Right lobe of liver (tissue), 6 donors: ENCODE measurements around the gene COL18A1. TPM values are rescaled to one million over a fixed set of nuclear protein-coding genes. Genes with fewer than 3 reads are reported as not detected.

Experiments
- ATAC-seq, 4 donors: fragments of 200-7000 bp; cut with Tn5 transposase; one replicate each; pipeline ENCODE4 v1.9.1; 2020; ENCODE audit warnings: mild to moderate bottlenecking in 4 of 4, moderate library complexity in 4 of 4
- DNase-seq, 3 donors: peaks; one replicate each; pipeline ENCODE4 v3.0.0-alpha.2; 2020
- H3K27ac ChIP-seq, 3 donors: fragments of 200-600 bp; one replicate each; pipeline ENCODE4 v1.8.0; 2022
- H3K27me3 ChIP-seq, 2 donors: fragments of 200-600 bp; one replicate each; pipeline ENCODE4 v1.8.0; 2022
- H3K36me3 ChIP-seq, 4 donors: fragments of 200-600 bp; sonication (generic) in 1 of 4; one replicate each; pipeline versions ENCODE4 v1.5.1 to v1.8.0; 2017 to 2022; ENCODE audit warnings: control low read depth in 1 of 4
- H3K4me1 ChIP-seq, 4 donors: fragments of 200-600 bp; sonication (generic) in 1 of 4; one replicate each; pipeline versions ENCODE4 v1.5.1 to v1.8.0; 2017 to 2022; ENCODE audit warnings: control low read depth in 1 of 4
- H3K4me3 ChIP-seq, 3 donors: fragments of 200-600 bp; one replicate each; pipeline ENCODE4 v1.8.0; 2022
- H3K9me3 ChIP-seq, 4 donors: fragments of 200-600 bp; sonication (generic) in 1 of 4; one replicate each; pipeline versions ENCODE4 v1.5.1 to v1.8.0; 2017 to 2022; ENCODE audit warnings: control low read depth in 1 of 4
- CTCF ChIP-seq, 4 donors: fragments of 200-600 bp in 3 of 4; fragments of 450-650 bp in 1 of 4; IDR thresholded peaks; one replicate each; pipeline versions ENCODE4 v1.5.1 to v1.8.0; 2016 to 2022; ENCODE audit warnings: antibody characterized with exemption in 4 of 4, mild to moderate bottlenecking in 2 of 4
- POLR2A ChIP-seq: fragments of 450-650 bp; IDR thresholded peaks from one replicate; pipeline ENCODE4 v1.6.1; 2017; ENCODE audit warnings: antibody characterized with exemption, mild to moderate bottlenecking
- WGBS: methylation state at CpG from one replicate; pipeline ENCODE4 v1.1.6; 2018; ENCODE audit warnings: low coverage, low lambda C conversion rate; ENCODE audit not compliant: insufficient coverage; ENCODE audit errors: missing lambda C conversion rate; 5-methylcytosine and 5-hydroxymethylcytosine counted together
- intact Hi-C, 2 donors: fragments of 100-400 bp; cut with DNase I; formaldehyde crosslinking; loops; one replicate each; pipeline versions ENCODE4 v1.11.2 to v1.14.1; 2022
- total RNA-seq, 6 experiments: library from RNA; depleted of rRNA in 2 of 6; stranded (reverse); fragments of >200 nt in 2 of 6; fragmentation: NEBNext Ultra II Directional in 3 of 6; extraction: Animal tissue kit (Norgen Biotek cat#: 25700) in 3 of 6; gene quantifications; one replicate each; pipeline versions ENCODE4 v1.1.0 to v1.2.4, GENCODE V29; 2016 to 2023
- donor health status: DM: no; HTN: yes; CAD: no.
- donor health status: DM: no; HTN: no; CAD: no.
- donor health status: DM: no; HTN: no; CAD: no.
- donor health status: DM: no; HTN: yes; CAD: no.
- donor health status: DM: no; HTN: yes; CAD: no.

The COL18A1 gene
- total RNA-seq, 6 experiments from 2014 or later = 261 to 487 (median 297) TPM

GRCh38 chr21:45390831-45391742, 13.9 kb upstream of the COL18A1 start:
- Histone ChIP-seq H3K36me3 (no peaks in the 10 kb centered on the region), H3K4me3 (no peak overlapping the region), H3K27ac (no peak overlapping the region), H3K4me1 (no peaks in the 10 kb centered on the region), H3K27me3 (no peaks in the 10 kb centered on the region), H3K9me3 (no peaks in the 10 kb centered on the region)
- ATAC-seq (no peak), DNase-seq (peak; percentile 8 to 33 (median 28))
- intact Hi-C loops = no loop called here
- TF ChIP-seq CTCF (IDR thresholded peaks at IDR 0.05) (no peak), POLR2A (no peak)
- 77% methylated on average over 14 of the region's 32 CpGs for WGBS

GRCh38 chr21:45391743-45392572, 13.0 kb upstream of the COL18A1 start:
- no peak for ATAC-seq
- no peaks in the 10 kb centered on the region for H3K4me1 ChIP-seq
- TF ChIP-seq CTCF (IDR thresholded peaks at IDR 0.05) (no peak), POLR2A (no peak)
- H3K27ac ChIP-seq = no peak overlapping the region
- H3K36me3 ChIP-seq = no peaks in the 10 kb centered on the region
- H3K9me3 ChIP-seq = no peaks in the 10 kb centered on the region
- no peaks in the 10 kb centered on the region for H3K27me3 ChIP-seq
- peak in 1 of 3 donors; percentile 31 for DNase-seq
- 67% methylated on average over 8 of the region's 24 CpGs for WGBS
- H3K4me3 ChIP-seq = no peak overlapping the region
- intact Hi-C loops = no loop called here

- Histone ChIP-seq H3K4me3 (no peak overlapping the region), H3K27ac (no peak overlapping the region), H3K36me3 (no peaks in the 10 kb centered on the region), H3K9me3 (no peaks in the 10 kb centered on the region), H3K27me3 (no peaks in the 10 kb centered on the region), H3K4me1 (no peaks in the 10 kb centered on the region)
- intact Hi-C loops = no loop called here
- 100% methylated on average over 5 of the region's 14 CpGs for WGBS
- peak; percentile 15 to 37 (median 30) for DNase-seq
- TF ChIP-seq CTCF (IDR thresholded peaks at IDR 0.05) (no peak), POLR2A (no peak)
- ATAC-seq = peak in 1 of 4 donors; percentile 25
These were observed 12.4 kb upstream of the COL18A1 start for GRCh38 chr21:45392573-45392971.

- no peaks in the 10 kb centered on the region for H3K27me3 ChIP-seq
- WGBS = 92% methylated on average over 4 of the region's 26 CpGs
- no peaks in the 10 kb centered on the region for H3K4me1 ChIP-seq
- H3K9me3 ChIP-seq = no peaks in the 10 kb centered on the region
- no peak overlapping the region for H3K4me3 ChIP-seq
- ATAC-seq (no peak), DNase-seq (peak; percentile 11 to 44 (median 42))
- H3K27ac ChIP-seq = no peak overlapping the region
- TF ChIP-seq CTCF (IDR thresholded peaks at IDR 0.05) = no peak
- intact Hi-C loops = no loop called here
- no peaks in the 10 kb centered on the region for H3K36me3 ChIP-seq
These were observed 11.9 kb upstream of the COL18A1 start for GRCh38 chr21:45393021-45393420.
